Esophagus muscularis mucosa (tissue), 4 donors: ENCODE results near the gene FETUB.

Experiments
- EP300 ChIP-seq: sonication (generic); formaldehyde crosslinking; IDR thresholded peaks from one replicate; pipeline ENCODE4 v1.6.1; 2017; ENCODE audit warnings: antibody characterized with exemption
- POLR2A ChIP-seq: fragments of 450-650 bp; IDR thresholded peaks from one replicate; pipeline ENCODE4 v1.6.1; 2017; ENCODE audit warnings: antibody characterized with exemption, moderate library complexity, mild to moderate bottlenecking, low read depth
- POLR2AphosphoS5 ChIP-seq, 2 donors: sonication (generic); formaldehyde crosslinking; IDR thresholded peaks; one replicate each; pipeline ENCODE4 v1.6.1; 2017; ENCODE audit warnings: antibody characterized with exemption in 2 of 2
- TF ChIP-seq, protein P1 (sequence below), 3 experiments: fragments of 200-600 bp in 2 of 3; fragments of 450-650 bp in 1 of 3; sonication (generic) in 2 of 3; IDR thresholded peaks; one replicate each; pipeline ENCODE4 v1.5.1; 2017 to 2019; ENCODE audit warnings: antibody characterized with exemption in 3 of 3, mild to moderate bottlenecking in 2 of 3, moderate library complexity in 1 of 3

DNA sequence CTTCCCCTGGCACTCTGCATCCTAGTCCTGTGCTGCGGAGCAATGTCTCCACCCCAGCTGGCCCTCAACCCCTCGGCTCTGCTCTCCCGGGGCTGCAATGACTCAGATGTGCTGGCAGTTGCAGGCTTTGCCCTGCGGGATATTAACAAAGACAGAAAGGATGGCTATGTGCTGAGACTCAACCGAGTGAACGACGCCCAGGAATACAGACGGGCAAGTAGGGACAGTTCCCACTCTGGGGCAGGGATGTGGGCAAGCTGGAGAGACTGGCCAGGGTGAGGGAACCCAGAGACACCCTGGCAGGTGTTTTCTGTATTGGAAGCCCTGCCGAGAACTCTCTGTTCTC lies 247 bp downstream of the FETUB start:
- TF ChIP-seq POLR2A (no peak), EP300 (no peak), POLR2AphosphoS5 (IDR thresholded peaks at IDR 0.05) (no peak)
- TF ChIP-seq, protein P1, sequence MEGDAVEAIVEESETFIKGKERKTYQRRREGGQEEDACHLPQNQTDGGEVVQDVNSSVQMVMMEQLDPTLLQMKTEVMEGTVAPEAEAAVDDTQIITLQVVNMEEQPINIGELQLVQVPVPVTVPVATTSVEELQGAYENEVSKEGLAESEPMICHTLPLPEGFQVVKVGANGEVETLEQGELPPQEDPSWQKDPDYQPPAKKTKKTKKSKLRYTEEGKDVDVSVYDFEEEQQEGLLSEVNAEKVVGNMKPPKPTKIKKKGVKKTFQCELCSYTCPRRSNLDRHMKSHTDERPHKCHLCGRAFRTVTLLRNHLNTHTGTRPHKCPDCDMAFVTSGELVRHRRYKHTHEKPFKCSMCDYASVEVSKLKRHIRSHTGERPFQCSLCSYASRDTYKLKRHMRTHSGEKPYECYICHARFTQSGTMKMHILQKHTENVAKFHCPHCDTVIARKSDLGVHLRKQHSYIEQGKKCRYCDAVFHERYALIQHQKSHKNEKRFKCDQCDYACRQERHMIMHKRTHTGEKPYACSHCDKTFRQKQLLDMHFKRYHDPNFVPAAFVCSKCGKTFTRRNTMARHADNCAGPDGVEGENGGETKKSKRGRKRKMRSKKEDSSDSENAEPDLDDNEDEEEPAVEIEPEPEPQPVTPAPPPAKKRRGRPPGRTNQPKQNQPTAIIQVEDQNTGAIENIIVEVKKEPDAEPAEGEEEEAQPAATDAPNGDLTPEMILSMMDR (IDR thresholded peaks at IDR 0.05), result no peak
